ENCODE data around the gene SPAG9. TPM values are rescaled to one million over a fixed set of nuclear protein-coding genes. Genes with fewer than 3 reads are reported as not detected.

SPAG9 gene
- total RNA-seq, 1 experiment from 2014 or later, result 78.5 TPM

DNA sequence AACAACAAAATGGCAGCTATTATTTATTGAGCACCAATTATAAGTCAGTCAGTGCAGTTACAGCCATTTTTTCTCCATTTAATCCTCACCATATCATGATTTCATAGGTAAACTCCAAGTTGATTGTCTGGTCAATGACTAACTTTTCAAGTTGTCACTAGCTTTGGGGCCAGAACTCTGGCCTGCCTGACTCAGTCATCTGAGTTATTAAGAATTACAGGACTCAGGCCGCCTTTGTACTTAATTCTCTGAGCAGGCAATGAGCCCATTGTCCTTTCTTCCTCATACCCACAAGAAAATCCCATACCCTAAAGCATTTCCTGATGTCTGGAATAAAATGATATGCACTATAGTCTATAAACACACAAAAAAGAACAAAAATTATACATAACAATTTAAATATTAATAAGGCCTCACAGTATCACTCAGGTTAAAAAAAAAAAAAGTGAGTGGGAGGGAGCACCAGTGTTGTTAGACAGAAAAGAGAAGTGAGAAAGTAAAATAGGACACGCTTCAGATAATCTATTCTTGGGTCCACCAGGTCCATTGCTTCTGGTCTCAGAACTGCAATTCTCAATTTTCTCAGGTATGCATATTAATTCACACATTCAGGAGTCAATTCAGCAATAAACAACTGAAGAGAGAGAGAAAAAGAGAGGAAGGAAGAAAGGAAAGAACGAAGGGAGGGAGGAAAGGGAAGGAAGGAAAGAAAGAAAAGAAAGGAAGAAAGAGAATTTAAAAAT lies 70.2 kb downstream of the SPAG9 start:
- intact Hi-C loops (cut with micrococcal nuclease), result no loop called here
- Mint-ChIP-seq H3K27ac (ENCODE audit: low read depth, unreplicated experiment) (no peak overlapping the region), H3K4me3 (ENCODE audit: unreplicated experiment) (no peak overlapping the region), H3K36me3 (ENCODE audit: insufficient read depth, unreplicated experiment) (peaks cover 5% of the 10 kb centered on the region), H3K9me3 (ENCODE audit: unreplicated experiment) (no peaks in the 10 kb centered on the region), H3K27me3 (ENCODE audit: insufficient read depth, unreplicated experiment) (no peaks in the 10 kb centered on the region), H3K4me1 (ENCODE audit: insufficient read depth, unreplicated experiment) (peaks cover 4% of the 10 kb centered on the region)
- no TSS peak for BruUV-seq (replicated peaks)
- POLR2A ChIA-PET, result interaction anchor here (0.7 to 1.6 kb wide), 2 partner anchors 10 to 45 kb away, joined by 4 to 9 read pairs; no protein-coding TSS in a partner anchor
- TF ChIP-seq, protein P1, sequence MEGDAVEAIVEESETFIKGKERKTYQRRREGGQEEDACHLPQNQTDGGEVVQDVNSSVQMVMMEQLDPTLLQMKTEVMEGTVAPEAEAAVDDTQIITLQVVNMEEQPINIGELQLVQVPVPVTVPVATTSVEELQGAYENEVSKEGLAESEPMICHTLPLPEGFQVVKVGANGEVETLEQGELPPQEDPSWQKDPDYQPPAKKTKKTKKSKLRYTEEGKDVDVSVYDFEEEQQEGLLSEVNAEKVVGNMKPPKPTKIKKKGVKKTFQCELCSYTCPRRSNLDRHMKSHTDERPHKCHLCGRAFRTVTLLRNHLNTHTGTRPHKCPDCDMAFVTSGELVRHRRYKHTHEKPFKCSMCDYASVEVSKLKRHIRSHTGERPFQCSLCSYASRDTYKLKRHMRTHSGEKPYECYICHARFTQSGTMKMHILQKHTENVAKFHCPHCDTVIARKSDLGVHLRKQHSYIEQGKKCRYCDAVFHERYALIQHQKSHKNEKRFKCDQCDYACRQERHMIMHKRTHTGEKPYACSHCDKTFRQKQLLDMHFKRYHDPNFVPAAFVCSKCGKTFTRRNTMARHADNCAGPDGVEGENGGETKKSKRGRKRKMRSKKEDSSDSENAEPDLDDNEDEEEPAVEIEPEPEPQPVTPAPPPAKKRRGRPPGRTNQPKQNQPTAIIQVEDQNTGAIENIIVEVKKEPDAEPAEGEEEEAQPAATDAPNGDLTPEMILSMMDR (IDR thresholded peaks at IDR 0.05; ENCODE audit: unreplicated experiment), result no peak
- DNase-seq (ENCODE audit: unreplicated experiment), result no peak
- CTCF ChIA-PET, result interaction anchor here (0.6 to 1.1 kb wide), 2 partner anchors 18 to 1158 kb away, joined by 3 to 5 read pairs; no protein-coding TSS in a partner anchor

DNA sequence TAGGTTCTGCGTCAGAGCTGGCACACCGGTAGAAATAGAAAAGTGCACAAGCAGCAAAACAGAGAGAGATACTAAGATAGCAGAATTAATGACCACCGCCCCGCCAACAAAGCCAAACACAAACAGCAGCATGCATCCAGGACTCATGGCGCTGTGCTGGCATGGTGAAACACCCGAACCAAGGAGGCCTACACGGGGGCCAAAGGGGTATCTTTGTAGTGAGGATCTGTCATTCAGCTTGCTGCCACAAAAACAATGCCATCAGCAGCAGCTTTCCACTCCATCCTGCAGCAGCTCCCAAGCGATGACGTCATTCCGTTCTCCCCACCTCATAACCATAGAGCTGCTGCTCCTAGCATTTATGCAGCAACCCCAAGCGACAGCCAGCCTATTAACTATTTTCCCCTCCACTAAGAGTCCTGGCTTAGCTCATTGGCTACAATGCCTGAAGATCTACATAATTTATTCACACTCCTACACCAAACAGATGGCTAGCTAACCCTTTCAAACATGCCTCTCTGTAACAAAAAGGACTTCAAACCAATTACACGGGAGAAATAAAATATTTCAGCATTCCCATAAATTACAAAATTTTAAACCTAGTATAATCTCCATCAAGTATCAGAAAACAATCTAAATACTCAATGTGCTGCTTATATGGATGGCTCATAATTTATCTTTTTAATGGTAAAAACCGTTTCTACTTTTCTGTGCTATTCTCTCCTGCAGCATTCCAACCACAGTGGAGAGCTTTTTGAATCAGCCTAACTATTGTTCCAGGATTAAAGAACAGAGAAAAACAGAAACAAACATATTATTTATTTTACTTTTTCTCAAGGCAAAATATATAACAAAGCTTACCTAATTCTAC lies 73.9 kb downstream of the SPAG9 start:
- Mint-ChIP-seq H3K27me3 (ENCODE audit: insufficient read depth, unreplicated experiment) (no peaks in the 10 kb centered on the region), H3K4me1 (ENCODE audit: insufficient read depth, unreplicated experiment) (peaks cover 4% of the 10 kb centered on the region), H3K9me3 (ENCODE audit: unreplicated experiment) (no peaks in the 10 kb centered on the region), H3K27ac (ENCODE audit: low read depth, unreplicated experiment) (no peak overlapping the region), H3K36me3 (ENCODE audit: insufficient read depth, unreplicated experiment) (no peaks in the 10 kb centered on the region), H3K4me3 (ENCODE audit: unreplicated experiment) (no peak overlapping the region)
- POLR2A ChIA-PET, result interaction anchor here (0.8 to 4.0 kb wide), 8 partner anchors 11 to 180 kb away, joined by 3 to 16 read pairs (median 5); partner anchors contain the start of gene SPAG9
- TF ChIP-seq, protein P1 (IDR thresholded peaks at IDR 0.05; ENCODE audit: unreplicated experiment), result no peak
- intact Hi-C loops (cut with micrococcal nuclease), result no loop called here
- TSS peak; percentile 8 for BruUV-seq (replicated peaks)
- CTCF ChIA-PET, result interaction anchor here (0.7 to 3.7 kb wide), 7 partner anchors 10 to 106 kb away, joined by 3 to 22 read pairs (median 5); partner anchors contain the start of gene NME1
- DNase-seq (ENCODE audit: unreplicated experiment), result no peak

DNA sequence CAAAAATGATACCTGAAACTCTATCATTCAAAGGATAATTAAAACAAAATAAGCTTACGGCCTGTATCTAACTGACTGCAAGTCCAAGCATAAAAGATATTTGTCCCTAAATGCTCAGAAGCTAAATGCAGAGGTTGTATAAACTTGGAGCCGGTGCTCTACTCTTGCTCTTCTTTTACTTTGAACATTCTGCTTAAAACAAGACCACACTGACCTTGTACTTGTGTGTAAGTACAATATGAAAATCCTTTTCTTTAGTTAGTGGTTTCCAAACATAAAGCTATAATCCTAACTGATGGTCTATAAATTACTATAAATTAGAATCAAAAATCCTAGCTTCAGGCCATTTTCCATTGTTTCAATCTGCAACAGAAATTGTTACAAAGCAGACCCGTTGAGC lies 74.6 kb downstream of the SPAG9 start:
- H3K27ac Mint-ChIP-seq (ENCODE audit: low read depth, unreplicated experiment), result no peak overlapping the region
- peaks cover 6% of the 10 kb centered on the region for H3K36me3 Mint-ChIP-seq (ENCODE audit: insufficient read depth, unreplicated experiment)
- TF ChIP-seq, protein P1 (IDR thresholded peaks at IDR 0.05; ENCODE audit: unreplicated experiment), result no peak
- peaks cover 4% of the 10 kb centered on the region for H3K4me1 Mint-ChIP-seq (ENCODE audit: insufficient read depth, unreplicated experiment)
- POLR2A ChIA-PET, result interaction anchor here (0.6 to 4.0 kb wide), 8 partner anchors 11 to 179 kb away, joined by 3 to 16 read pairs (median 4); partner anchors contain the start of gene SPAG9
- H3K27me3 Mint-ChIP-seq (ENCODE audit: insufficient read depth, unreplicated experiment), result no peaks in the 10 kb centered on the region
- intact Hi-C loops (cut with micrococcal nuclease), result no loop called here
- BruUV-seq (replicated peaks), result no TSS peak
- DNase-seq (ENCODE audit: unreplicated experiment), result no peak
- no peak overlapping the region for H3K4me3 Mint-ChIP-seq (ENCODE audit: unreplicated experiment)
- H3K9me3 Mint-ChIP-seq (ENCODE audit: unreplicated experiment), result no peaks in the 10 kb centered on the region
- CTCF ChIA-PET, result interaction anchor here (0.7 to 3.7 kb wide), 5 partner anchors 11 to 107 kb away, joined by 3 to 22 read pairs (median 5); partner anchors contain the start of gene NME1
